ENCODE results near the gene LAMTOR4.

The LAMTOR4 gene

GRCh38 chr7:100153708-100154535 lies 5.2 kb downstream of the LAMTOR4 start:
- no peak for DNase-seq (ENCODE audit: low spot score)

GRCh38 chr7:100154651-100155491 lies 6.2 kb downstream of the LAMTOR4 start:
- no peak for DNase-seq (ENCODE audit: low spot score)

- DNase-seq (ENCODE audit: low spot score), result no peak
Measured at GRCh38 chr7:100155553-100156317, 7.0 kb downstream of the LAMTOR4 start.

GRCh38 chr7:100156331-100157068 lies 7.8 kb downstream of the LAMTOR4 start:
- DNase-seq (ENCODE audit: low spot score), result no peak

GRCh38 chr7:100157069-100157333 lies 8.3 kb downstream of the LAMTOR4 start:
- DNase-seq (ENCODE audit: low spot score), result no peak

GRCh38 chr7:100157334-100158228 lies 8.9 kb downstream of the LAMTOR4 start:
- no peak for DNase-seq (ENCODE audit: low spot score)

- DNase-seq (ENCODE audit: low spot score), result peak; percentile 97
Measured at GRCh38 chr7:100158229-100159098, 9.7 kb downstream of the LAMTOR4 start, which contains the start of gene TRAPPC14. TSS of gene TRAPPC14 (minus strand) at chr7:100158723. CDS start at chr7:100158499, 224 bp downstream.

GRCh38 chr7:100159099-100159623 lies 10.4 kb downstream of the LAMTOR4 start:
- DNase-seq (ENCODE audit: low spot score), result no peak

- DNase-seq (ENCODE audit: low spot score), result no peak
Measured at GRCh38 chr7:100160067-100160466, 11.3 kb downstream of the LAMTOR4 start.

GRCh38 chr7:100163006-100163531 lies 14.4 kb downstream of the LAMTOR4 start:
- DNase-seq (ENCODE audit: low spot score), result no peak

GRCh38 chr7:100163871-100164270 lies 15.2 kb downstream of the LAMTOR4 start:
- no peak for DNase-seq (ENCODE audit: low spot score)

- DNase-seq (ENCODE audit: low spot score), result no peak
Measured at GRCh38 chr7:100166317-100166940, 17.7 kb downstream of the LAMTOR4 start.

- no peak for DNase-seq (ENCODE audit: low spot score)
Measured at GRCh38 chr7:100166970-100167911, 18.5 kb downstream of the LAMTOR4 start.

GRCh38 chr7:100167912-100168323 lies 19.2 kb downstream of the LAMTOR4 start:
- DNase-seq (ENCODE audit: low spot score), result no peak

GRCh38 chr7:100169147-100169850 lies 20.6 kb downstream of the LAMTOR4 start:
- DNase-seq (ENCODE audit: low spot score), result no peak

- no peak for DNase-seq (ENCODE audit: low spot score)
Measured at GRCh38 chr7:100170101-100170897, 21.6 kb downstream of the LAMTOR4 start.

Data from COLO829 (cell line).